Stimulated activated CD4-positive, alpha-beta T cell treated with anti-CD3 and anti-CD28 coated beads, Interleukin-1b, Interleukin-23, amount 100 ng/mL, for 48 hours (primary cell): Measurements from ENCODE around the gene COCH.
"Not testable (repeated sequence)": the region's sequence is repeated elsewhere in the genome, so short reads cannot be mapped to it uniquely, and the experiment has no call there.

Experiments used
- DNase-seq: peaks from one replicate; pipeline ENCODE4 v3.0.0-alpha.2; 2020

Gene COCH

DNA sequence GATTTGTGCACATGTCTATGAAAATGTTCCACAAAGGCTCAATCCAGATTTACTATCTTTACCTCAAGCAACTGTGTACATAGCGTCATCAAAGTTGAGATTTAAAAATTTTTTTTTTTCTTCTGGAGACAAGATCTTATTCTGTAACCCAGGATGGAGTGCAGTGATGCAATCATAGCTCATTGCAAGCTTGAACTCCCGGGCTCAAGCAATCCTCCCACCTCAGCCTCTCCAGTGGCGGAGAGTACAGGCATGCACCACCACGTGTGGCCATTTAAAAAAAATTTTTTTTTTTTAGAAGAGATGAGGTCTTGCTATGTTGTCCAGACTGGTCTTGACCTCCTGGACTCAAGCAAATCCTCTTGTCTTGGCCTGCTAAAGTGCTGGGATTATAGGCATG is 2.3 kb downstream of the COCH start:
- DNase-seq, result no peak

DNA sequence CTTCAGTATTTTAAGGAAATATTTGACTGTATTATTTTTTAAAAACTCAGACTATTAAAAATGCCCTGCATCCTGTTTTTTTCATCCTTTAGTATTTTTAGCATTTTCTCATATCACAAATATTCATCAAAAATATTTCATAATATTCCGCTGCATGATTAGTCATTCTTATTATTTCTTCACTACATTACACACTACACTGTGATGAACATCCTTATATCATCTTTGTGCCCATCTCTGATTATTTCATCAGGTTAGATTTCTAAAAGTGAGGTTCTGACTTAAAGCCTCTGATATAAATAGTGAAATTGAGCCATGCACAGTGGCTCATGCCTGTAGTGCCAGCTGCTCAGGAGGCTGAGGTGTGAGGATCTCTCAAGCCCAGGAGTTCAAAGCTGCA is 8.1 kb downstream of the COCH start:
- DNase-seq, result no peak

DNA sequence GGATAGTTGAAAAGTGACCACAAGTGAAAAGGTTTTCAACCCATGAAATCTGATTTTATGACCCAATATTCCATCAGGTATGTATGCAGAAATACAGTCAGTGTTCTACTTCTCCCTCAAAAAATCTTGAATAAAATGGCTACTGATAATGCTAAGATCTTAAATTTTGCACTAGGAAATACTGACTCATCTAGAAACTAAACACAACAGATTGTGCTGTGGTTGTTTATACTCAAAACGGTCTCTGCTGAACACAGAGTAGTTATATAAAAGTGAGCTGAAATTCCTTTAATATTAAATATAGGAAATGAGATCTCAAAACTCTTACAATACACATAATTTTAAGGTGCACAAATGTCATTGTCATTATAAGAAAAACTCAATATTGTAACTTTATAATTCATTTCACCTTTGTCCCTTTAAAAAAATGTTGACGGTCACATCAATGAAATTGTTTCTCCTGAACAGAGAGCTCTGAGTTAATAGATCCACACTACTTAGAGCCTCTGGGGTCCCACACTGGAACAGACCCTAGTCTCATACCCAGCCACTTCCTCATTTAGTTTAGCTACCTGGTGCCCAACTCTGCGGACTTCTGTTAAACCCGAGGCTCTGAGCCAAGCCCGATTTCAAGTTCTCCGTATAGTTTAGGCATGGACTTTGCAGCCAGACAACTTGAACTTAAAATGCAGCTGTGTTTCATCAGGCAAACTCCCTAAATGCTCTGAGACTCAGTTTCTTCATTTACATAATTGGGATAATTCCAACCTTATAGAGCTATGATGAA is 9.3 kb downstream of the COCH start:
- DNase-seq, result no peak

DNA sequence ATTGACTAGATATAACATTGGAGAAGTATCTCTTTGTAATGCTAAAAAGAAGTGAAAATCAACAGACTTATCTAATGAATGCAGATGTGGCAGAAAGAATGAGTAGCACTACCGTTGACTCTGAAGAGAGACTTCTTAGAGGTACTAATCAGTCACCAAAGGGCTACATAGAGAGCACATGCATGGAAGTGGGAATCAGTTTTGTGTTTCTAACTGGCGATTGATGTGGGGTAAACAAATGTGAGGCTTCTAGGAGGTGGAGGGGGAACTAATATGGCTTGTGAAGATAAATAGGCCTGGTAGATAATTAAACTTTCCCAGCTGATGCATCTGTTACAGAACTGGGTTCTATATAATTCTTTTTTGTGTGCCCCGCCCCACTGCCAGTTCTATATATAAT is 10.5 kb downstream of the COCH start:
- DNase-seq, result no peak

DNA sequence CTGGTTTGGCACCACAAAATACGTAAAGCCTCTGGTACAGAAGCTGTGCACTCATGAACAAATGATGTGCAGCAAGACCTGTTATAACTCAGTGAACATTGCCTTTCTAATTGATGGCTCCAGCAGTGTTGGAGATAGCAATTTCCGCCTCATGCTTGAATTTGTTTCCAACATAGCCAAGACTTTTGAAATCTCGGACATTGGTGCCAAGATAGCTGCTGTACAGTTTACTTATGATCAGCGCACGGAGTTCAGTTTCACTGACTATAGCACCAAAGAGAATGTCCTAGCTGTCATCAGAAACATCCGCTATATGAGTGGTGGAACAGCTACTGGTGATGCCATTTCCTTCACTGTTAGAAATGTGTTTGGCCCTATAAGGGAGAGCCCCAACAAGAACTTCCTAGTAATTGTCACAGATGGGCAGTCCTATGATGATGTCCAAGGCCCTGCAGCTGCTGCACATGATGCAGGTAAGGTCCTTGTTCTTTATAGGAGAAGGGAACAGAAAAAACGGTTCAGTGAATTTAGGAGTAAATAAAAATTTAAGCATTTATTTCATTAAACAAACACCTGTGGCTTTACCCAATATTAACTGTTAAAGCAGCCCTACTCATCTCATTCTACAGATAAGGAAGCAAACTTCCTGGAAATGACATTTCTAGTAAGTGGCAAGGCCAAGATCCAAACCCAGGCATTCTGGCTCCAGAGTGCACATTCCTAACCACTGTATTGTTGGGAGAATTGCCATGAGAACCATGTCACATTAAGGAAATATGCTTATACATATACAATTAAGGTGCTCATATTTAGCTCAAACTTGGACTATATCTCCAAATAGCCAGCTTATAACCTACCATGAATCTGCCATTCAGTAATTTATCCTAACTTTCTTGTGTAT is 11.7 kb downstream of the COCH start:
- DNase-seq, result no peak

DNA sequence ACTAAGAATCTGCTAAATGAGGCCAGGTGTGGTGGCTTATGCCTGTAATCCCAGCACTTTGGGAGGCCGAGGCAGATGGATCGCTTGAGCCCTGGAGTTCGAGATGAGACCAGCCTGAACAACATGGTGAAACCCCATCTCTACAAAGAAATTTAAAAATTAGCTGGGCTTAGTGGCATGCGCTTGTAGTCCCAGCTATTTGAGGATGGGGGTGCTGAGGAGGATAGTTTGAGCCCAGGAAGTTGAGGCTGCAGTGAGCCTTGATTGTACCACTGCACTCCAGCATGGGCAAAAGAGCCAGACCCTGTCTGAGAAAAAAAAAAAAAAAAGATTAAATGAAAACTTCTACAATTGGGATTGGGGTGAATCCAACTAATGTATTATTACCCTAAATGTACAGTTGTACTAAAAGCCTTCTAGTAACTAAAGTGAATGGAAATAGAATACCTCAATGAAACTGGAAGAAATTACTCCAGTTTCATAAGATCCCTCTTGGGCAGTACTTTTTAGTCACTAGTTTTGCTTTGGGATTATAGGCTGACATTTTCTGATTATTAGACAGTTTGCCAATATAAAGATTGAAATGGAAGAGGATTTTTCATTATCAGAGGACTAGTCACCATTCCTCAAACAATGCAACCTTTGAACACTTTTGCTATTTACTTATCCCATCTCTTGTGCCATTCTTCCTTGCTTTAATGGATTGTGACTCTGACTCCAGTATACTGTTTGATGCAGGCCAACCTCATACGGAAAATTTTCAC is 14.3 kb downstream of the COCH start:
- no peak for DNase-seq

DNA sequence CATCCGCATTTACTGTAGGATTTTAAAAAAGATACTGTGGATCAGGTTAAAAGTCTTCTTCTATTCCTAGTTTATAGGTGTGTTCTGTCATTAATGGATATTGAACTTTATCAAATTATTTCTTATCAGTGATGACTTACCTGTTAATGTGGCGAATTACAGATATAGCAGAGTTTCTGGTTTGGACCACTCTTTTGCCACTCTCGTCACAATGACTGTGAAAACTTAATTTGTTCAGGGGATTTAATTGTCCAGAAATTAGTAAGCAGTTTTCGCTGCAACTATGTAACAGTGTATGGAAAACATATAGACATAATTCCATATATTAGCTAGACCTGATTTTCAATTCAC is 14.9 kb downstream of the COCH start:
- no peak for DNase-seq

DNA sequence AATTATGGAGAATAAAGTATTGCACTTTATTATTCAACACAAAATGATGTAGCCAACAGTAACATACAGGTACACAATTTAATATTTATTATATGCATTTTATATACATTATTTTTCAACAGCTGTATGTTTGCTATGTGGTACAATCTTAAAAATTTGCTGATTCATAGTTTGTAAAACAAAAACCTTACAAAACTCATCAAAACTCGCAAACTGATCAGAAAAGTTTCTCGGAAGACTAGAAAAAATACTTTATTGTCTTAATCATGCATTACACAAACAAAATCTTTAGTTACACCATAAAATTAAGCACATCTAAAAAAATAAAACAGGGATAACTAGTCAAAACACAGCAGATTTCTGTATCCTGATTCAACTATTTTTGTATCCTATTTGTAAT is 19.5 kb downstream of the COCH start:
- DNase-seq, result no peak

DNA sequence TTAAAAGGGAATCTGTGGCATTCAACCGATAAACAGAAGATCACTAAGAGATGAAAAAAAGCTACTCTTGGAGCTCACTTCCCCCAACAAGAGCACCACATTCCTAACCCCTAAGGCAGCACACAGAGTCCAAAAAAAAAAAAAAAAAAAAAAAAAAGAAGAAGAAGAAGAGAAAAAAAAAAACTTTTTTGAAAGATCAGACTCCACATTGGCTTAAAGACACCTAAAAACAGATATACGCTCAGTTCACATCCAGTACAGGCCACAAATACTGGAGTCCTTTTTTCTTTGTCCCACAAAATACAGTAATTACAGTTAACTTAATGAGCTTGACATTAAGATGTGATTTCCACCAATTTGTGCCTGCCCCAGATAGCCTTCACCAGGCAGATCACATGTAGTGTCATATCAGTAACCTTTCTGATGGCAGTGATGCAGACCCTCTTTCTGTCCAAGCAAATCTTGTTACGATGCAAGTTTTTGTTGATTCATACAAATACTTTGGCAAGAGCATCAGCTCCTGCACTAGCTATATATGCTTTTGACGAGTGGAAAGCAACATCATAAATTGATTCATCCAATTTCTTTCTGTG is 20.7 kb downstream of the COCH start:
- DNase-seq, result no peak

DNA sequence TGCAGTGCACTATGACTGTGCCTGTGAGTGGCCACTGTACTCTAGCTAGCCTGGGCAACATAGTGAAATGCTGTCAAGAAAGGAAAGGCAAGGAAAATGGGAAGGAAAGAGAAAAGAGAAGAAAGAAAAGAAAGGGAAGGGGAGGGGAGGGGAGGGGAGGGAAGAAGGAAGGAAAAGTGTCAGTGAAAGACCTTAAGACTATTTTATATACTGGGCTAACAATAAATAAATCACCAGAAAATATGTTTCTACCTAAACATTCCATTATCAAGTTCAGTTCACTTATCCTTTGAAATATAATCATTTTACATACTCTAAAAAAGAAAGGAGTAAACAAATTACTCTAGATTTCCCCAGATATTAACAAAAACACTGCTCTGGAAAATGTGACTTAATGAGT is 22.1 kb downstream of the COCH start:
- no peak for DNase-seq

DNA sequence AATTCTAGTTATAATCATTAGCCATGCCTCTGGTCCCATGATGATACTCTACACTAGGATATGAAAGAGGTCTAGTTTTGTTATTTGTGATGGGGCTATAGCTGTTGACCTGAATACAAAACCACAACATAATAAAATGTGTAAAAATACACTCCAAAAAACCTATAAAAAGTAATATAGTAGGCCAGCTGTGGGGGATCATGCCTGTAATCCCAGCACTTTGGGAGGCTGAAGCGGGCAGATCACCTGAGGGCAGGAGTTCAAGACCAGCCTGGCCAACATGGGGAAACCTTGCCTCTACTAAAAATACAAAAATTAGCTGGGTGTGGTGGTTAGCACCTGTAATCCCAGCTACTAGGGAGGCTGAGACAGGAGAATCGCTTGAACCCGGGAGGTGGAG is 22.8 kb downstream of the COCH start:
- not testable (repeated sequence) for DNase-seq

DNA sequence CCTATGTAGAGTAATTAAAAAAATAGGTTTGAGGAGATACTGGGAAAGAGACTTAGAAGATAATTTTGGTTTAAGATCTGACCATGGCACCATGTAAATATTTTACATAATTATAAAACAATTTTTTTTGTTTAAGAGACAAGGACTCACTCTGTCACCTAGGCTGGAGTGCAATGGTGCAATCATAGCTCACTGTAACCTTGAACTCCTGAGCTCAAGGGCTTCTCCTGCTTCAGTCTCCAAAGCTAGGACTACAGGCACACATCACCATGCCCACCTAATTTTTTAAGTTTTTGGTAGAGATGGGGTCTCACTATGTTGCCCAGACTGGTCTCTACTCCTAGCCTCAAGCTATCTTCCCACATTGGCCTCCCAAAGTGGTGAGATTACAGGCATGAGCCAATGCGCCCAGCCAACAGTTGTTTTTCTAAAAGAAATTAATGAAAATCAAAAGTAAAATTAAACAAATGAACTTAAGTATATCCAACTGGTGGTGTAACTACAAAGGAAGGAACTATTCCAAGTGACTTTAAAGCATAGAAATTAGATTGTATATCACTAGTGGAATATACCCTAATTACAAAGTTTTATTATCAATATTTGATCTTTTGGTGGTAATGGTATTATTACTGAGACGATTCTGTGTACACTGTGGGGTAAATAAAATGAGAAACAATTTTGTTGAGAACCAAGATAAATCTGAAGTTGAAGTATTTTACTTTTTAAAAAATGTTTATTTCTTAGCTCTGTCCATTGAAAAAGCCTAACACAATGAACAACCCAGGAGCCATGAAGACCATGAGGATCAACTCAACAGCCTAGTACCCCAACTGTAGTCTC is 29.1 kb downstream of the COCH start:
- DNase-seq, result no peak

DNA sequence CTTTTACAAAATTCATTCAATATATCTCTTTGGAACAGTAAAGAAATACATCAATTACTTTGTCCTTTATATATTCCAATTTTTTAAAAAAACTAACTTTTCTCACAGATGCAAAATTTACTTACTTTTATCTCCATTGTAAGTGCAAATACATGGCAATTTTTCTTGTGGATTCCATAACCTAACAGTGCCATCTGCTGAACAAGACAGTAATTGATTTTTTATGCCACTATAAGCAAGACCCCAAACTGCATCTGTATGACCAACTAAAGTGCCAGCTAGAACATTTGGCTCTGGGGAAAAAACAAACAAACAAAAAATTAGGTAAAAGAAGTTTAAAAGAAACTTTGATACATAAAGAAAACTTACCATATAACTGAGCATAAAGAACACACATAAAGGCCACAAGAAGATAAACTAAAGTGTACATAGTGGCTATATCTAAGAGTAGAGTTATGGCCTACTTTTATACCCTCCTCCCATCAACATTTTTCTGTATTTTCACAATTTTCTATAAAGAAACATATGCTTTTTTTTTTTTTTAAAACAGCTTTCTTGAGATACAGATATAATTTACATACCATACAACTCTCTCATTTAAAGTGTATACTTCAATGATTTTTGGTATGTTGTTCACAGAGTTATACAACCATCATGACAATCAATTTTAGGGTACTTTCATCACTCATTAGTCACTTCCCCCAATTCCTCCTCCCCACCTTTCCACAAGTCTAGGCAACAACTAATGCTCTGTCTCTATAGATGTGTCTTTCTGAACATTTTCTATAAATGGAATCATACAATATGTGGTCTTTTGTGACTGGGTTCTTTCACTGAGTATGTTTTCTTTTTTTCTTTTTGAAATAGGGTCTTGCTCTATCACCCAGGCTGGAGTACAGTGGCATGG is 32.6 kb downstream of the COCH start:
- no peak for DNase-seq

DNA sequence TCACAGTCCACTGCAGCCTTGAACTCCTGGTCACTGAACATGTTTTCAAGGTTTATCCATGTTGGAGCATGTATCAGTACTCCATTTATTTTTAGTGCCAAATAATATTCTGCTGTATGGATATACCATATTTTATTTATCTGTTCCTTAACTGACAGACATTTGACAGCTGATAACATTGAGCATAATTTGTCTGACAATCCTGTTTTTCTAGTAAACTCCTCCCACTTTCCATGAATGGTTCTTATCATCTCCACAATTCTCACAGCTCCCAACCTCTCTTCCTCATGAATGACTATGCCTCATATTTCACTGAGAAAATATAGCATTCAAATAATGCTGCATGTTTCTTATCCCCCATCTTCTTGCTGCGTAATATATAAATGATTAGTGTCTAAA is 33.3 kb downstream of the COCH start:
- DNase-seq, result no peak

DNA sequence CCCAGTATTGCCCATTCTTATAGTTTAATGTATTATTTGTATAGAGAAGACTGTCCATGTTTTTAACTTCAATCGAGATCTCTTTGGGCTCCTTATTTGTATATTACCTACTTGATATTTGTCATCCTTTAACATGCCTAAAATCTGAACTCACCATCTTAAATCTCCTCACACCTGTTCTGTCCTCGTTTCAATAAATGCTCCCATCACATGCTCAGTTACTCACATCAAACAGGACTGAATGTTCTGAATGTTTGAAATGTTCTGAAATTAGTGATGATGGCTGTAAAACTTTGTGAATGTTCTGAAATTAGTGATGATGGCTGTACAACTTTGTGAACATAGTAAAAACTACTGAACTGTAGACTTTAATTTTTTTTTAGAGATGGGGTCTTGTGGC is 34.5 kb downstream of the COCH start:
- DNase-seq, result no peak

DNA sequence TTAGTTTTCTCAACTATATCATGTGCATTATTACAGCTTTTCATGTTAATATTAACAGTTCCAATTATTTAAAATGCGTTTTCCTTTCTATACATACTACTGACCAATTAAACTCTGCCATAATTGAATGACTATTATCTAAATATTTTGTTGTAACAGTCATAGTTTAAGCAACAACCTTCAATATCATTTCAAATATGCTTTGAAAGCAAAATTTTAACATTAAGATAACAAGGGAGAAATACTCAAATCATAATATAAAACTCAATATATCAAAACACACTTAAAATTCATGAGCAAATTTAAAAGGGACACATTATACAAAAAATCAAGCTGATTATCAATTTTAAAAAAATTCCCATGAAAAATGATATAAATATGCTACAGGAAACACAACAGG is 40.5 kb downstream of the COCH start:
- DNase-seq, result no peak

DNA sequence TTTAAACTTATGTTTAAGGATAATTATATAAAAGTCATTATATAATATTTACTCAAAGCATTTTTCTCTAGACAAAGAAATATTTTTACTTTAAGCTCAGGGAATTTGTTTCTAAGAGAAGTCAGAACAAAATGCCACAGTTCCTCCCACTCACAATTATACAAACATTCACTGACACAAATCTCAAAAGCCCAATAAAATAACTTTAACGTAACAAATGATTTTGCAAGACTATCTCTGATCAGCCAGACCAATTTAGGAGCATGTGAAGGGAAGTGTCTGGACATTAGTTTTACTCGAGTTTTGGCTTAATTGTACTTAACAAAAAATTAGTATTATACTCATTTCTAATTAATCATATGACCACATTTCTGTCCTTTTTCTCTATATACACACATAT is 41.2 kb downstream of the COCH start:
- no peak for DNase-seq

DNA sequence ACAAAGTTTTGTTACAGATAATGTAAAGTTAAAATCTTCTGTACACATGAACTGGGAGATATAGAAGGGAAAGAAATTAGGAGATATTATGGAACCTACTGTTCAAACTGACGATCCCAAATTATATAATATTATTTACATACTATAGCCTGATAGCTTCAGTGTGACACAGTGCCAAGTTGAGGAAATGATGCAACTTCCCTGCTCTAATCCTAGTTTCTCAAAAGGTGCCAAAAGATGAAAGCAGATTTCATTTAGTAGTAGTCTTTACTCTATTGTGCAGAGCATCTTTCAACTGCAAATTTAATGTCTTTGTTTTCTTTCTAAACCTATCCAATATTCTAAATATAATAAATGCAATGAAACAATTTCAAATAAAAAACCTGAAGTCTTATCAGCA is 46.9 kb downstream of the COCH start:
- DNase-seq, result no peak

DNA sequence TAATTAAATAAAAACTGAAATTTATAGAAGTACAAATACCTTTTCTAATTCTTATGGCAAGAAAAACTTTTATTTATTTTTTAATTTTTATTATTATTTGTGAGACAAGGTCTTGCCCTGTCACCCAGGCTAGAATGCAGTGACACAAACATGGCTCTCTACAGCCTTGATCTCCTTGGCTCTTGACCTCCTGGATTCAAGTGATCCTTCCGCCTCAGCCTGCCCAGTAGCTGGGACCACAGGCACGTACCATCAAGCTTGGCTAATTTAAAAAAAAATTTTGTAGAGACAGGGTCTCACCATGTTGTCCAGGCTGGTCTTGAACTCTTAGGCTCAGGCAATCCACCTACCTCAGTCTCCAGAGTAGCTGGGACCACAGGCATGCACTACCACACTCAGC is 47.4 kb downstream of the COCH start:
- DNase-seq, result no peak

DNA sequence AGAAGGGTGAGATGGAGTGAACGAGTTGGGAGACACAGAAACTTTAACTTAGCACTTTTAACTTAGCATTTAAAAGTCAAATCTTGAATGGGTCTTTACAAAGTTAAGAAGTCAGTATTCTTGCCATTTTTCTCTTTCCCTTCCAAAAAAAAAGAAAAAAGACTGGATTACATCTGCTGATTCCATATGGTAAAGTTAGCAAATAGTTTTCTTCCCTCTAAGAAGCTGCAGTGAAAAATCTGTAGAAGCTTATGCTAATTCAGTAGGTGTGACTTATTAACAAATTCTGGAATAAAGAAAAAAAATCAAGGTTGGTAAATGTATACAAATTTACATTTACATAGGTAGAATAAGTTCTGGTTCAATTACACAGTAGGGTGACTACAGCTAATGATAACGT is 50.9 kb downstream of the COCH start:
- no peak for DNase-seq

DNA sequence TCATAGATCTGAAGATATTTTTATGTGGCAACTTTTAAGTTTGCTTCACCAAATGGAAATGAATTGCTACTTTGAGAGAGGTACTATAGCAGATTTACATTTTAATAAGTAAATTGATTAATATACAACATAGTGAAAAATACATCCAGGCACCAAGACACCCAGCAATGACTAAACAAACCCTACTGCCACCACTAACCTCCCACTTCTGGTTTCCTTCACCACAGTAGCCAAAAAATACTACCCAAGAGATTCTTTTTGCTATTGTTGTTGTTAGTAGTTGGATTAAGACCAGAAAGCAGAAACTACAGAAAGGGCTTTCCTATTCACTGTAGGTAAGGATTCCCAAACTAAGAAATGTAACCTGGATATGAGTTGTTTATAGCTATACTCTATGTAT is 54.1 kb downstream of the COCH start:
- peak; percentile 3 for DNase-seq
